AML-193 (cell line): Measurements from ENCODE around the gene FHAD1.

ENCODE experiments used
- DNase-seq, 2 experiments: peaks; one replicate each; lab custom pipeline; 2025; lab: John Stamatoyannopoulos, UW

FHAD1 gene

GRCh38 chr1:15218287-15219279 lies 28.4 kb upstream of the FHAD1 start:
- no peak for DNase-seq

DNA sequence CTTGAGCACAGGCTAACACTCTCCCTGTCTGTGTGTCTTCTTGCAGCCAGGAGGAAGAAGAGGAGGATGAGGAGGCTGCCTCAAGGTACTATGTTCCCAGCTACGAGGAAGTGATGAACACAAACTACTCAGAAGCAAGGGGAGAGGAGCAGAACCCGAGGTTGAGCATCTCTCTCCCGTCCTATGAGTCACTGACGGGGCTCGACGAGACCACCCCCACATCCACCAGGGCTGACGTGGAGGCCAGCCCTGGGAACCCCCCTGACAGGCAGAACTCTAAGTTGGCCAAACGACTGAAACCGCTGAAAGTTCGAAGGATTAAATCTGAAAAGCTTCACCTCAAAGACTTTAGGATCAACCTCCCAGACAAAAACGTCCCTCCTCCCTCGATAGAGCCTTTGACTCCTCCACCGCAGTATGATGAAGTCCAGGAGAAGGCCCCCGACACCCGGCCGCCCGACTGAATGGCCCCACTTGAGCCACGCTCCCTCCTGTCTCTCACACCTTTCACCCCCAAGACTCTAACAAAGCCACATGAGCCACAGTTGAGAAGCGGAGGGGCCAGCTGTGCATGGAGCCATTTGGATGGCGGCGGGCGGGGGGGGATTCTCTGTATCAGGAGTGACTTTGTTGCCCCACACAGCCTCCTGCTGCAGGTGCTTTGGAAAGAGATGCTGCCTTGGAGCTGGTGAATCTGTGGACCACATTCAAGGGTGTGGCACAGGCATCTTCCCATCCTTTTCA lies 27.6 kb upstream of the FHAD1 start:
- DNase-seq: no peak

DNA sequence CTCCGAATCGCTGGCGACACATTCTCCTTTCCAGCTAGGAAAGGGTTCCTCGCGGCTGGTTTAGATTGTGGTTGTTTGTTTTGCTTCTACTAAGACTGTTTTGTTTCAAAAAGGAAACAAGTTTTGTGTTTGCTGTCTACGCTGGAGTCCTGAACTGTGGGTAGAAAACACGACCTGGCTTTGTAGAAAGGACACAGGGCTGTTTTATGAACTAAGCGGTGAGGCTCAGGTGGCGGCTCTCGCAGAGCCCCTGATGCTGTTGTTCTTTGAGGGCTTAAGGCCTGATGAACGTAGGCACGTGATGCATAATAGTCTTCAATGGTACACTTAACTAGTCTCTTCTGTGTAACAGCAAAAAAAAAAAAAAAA lies 27.0 kb upstream of the FHAD1 start:
- no peak for DNase-seq

DNA sequence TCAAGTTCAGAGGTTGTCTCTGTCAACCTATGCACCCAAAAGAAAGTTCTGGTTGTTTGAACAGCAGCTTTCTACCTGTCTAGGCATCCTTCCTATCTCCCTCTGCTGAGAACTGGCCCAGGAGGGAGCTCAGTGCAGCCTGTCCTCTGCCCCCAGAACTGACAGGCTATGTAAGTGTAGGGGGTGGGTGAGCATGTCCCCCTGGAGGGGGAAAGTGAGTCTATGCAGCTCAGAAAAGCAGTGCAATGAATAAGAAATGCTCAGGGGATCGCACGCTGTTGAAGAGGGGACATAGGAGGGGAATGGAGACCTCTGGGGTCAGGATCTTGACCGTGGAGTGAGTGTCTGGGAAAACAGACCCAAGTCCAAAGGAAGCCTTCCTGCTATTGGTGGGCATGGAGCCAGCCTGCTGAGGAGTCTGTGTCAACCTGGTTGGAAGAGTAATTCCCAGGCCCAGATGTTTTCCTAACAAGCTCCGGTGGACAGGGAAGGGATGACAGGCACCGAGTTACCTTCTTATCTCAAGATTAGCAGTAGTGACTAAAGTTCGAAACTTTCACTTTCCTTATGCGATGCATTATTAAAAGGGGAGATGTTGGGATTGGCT lies 26.1 kb upstream of the FHAD1 start:
- no peak for DNase-seq

DNA sequence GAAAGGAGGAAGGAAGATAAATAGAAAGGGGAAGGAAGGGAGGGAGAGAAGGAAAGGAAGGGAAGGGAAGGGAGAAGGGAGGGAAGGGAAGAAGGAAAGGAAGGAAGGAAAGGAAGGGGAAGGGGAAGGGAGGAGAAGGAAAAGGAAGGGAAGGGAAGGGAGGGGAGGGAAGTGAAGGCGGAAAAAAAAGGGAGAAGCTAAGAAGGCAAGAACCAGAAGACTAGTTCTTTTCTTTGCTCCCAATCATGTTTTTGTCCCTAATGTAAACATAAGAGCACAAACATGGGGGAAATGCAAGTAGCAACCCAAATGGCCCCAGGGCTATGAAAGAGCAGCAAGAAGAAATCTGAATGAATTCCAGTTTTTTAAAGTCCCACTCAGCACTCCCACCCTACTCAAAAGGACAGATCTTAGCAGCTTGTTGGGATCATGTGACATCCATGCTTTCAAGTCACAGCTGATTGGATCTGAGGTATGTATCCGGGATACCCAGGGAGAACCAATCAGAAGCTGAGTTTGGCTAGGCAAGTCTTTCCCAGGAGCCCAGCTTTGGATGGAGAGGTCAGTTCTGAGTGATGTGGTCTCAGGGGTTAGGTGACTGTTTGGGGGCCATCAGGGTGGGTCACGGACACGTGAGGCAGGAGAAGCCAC lies 24.2 kb upstream of the FHAD1 start:
- no peak for DNase-seq

DNA sequence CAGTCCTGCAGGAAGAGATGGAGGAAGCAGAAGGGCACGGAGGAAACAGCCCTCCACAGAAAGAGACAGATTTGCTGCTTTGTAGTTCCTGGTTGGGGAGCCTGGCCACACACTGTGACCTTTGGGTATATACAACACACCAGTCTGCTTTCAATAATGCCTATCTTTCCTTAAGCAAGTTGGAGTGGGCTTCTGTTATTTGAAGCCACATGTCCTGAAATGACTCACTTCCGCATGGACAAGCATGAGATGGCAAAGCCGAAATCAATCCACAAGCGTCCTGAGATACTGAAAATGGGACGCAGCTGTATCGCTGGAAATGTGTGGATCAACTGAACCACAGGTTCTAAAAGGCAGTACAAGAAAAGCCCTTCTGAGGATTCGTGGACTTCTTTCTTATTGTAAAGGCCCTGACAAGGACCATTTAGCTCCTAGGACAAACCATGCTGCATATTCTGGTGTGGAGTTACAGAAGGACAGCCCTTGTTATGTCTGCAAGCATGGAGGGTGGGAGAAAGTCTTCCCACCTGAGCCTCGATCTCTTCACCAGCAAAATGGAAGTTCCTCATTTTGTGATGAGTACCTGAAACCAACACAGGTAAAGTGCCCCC lies 22.7 kb upstream of the FHAD1 start:
- no peak for DNase-seq

DNA sequence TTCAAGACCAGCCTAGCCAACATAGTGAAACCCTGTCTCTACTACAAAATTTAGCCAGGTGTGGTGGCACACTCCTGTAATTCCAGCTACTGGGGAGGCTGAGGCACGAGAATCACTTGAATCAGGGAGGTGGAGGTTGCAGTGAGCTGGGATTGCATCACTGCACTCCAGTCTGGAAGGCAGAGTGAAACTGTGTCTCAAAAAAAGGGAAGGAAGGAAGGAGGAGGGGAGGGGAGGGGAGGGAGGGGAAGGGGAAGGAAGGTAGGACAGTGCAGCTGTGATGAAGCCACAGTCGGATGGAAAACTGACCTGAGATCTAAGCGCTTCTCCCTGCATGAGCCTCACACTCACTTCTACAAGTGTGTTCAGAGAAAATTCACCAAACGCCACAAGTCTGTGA lies 22.0 kb upstream of the FHAD1 start:
- DNase-seq: no peak

DNA sequence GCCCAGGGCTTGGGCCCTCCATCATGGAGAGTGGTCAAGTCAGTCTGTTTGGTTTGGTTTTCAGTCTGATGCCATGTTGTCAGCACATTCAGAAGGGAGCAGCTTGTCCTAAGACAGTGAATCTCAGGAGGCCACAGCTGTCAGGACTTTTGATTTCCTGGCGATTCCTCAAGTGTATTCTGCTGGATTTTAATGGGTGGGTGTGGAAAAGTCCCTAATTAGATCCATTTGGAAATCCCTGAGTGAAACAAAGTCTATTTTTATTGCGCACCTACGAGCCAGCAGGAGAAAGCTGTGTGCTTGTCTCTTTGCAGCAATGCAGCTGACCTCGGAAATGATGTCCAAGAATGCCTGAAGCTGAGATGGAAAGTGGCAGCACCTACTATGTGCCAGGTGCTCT lies 21.6 kb upstream of the FHAD1 start:
- no peak for DNase-seq

DNA sequence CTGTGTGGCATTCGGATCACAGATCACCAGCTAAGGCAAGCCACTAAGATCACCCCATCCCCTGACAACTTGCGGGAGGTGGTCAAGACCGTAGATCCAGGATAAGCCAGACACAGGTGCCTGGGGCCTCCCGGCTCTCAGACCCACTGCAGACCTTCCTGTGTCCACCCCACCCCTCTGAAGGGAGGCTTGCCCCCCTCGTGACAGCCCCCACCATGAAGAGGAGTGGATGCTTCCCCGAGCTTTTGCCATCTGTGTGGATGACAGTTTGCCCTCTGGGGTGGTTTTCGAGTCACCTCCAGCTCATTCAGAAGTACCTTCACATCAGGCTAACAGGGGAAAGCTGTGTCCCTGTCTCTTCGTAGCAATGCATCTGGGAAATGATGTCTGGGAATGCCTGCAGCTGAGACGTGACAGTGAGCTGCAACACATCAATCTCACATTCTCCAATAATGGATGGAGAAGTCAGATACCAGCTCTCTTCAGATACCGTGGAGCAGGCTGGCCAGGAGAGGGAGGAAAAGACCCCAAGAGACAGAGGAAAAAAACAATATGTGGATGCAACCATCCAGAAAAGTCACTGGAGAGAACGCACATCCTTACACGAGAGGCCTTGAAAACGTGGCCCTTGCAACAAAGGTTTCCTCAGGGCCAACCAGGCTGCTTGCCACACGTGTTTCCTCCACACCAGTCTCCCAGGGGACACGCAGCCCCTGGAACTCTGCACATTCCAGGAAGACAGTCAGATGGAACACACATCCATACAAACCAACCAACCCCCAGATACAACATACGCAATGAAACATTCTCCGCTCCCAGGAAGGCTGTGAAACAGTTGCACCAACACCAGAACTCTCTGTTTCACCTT lies 20.4 kb upstream of the FHAD1 start:
- no peak for DNase-seq

GRCh38 chr1:15229707-15230131 lies 17.3 kb upstream of the FHAD1 start:
- no peak for DNase-seq

DNA sequence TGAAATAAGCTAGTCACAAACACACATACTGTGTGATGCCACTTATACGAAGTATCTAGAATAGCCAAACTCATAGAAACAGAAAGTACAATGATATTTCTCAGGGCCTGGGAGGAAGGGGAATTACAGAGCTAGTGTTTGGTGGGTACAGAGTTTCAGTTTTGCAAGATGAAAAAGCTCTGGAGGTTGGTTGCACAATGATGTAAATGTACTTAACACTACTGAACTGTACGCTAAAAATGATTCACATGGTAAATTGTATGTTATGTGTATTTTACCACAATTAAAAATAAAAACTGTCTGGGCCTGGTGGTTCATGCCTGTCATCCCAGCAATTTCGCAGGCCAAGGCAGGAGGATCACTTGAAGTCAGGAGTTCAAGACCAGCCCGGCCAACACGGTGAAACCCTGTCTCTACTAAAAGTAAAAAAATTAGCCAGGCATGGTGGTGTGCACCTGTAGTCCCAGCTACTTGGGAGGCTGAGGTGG lies 15.3 kb upstream of the FHAD1 start:
- no peak for DNase-seq

GRCh38 chr1:15233689-15234088 lies 13.3 kb upstream of the FHAD1 start:
- no peak for DNase-seq

DNA sequence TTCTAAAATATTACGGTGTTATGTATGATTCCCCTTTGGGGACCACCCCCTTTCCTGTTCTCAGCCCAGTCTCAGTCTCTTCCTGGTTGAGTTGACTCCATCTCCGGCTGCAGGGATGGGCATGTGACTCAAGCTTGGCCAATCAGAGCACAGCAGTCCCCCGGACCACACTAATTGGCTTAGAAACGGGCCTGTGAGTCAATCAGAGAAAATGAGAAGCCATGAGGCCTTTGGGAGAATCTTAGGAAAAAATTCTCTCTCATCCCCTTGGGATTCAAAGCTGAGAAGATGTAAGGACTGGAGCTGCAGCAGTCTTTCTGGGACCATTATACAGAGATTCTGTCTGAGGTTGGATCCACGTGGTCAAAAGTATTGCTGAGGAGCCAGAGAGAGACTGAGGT lies 10.7 kb upstream of the FHAD1 start:
- no peak for DNase-seq

- no peak for DNase-seq
These were observed 10.3 kb upstream of the FHAD1 start for GRCh38 chr1:15236746-15237145.

DNA sequence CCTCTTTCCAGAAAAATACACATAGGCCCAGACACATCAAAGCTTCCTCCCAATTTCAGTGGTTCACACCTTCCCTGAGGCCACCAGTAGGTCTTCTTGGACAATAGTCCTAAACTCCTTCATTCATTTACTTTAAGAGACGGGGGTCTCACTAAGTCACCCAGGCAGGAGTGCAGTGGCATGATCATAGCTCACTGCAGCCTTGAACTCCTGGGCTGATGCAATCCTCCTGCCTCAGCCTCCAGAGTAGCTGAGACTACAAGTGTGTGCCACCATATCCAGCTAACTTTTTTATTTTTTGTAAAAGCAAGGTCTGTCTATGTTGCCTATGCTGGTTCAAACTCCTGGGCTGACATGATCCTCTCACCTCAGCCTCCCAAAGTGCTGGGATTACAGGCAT lies 8.2 kb upstream of the FHAD1 start:
- DNase-seq: no peak

DNA sequence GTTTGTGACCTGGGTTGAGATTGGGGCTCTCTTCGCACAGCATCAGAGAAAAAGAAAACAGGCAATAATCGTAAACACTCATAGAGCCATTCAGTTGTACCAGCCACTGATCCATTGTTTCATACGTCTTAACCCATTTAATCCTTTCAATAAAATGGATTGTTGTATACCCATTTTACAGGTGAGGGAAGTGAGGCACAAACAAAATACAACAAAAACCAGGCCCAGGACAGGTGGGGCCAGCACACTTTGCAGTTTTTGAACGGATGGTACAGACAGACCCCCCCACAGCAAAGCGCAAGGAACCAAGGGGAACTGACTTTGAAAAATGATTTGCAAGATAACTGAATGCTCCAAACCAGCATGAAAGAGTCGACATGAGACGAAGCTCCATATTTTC lies 4.3 kb upstream of the FHAD1 start:
- DNase-seq: no peak

DNA sequence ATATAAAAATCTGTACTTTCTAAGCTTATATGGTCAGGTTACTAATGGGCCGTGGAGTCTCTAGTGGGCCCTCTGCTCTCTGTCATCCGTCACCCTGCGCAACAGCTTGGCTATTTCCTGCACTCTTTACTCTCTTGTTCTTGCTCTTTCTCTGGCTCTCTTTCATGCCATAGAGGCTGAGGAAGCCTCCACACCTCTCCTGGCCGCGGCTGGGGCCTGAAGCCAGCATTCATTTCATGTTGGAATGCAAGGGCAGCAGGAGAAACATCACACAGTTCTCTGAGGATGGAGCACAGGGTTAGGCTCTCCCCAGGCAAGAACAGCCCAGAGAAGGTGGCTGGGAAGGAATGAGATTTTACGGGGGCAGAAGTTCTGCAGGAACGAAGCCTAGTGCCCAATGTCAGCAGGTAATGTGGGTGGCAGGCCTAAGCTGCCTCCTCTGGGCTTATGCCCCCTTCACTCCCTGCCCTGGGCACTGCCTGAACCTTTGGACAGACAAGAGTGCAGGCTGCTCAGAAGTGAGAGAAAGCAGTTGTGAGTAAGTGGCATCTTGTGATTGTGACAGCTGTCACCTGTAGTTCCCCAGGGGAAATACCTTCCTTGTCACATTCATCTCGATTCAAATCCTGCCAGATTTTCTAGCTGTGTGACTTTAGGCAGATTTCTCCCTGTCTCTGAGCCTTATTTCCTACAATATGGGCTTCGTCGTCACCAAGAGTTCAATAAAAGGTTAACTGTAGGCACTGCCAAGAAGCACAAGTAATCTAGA lies 3.6 kb upstream of the FHAD1 start:
- no peak for DNase-seq

DNA sequence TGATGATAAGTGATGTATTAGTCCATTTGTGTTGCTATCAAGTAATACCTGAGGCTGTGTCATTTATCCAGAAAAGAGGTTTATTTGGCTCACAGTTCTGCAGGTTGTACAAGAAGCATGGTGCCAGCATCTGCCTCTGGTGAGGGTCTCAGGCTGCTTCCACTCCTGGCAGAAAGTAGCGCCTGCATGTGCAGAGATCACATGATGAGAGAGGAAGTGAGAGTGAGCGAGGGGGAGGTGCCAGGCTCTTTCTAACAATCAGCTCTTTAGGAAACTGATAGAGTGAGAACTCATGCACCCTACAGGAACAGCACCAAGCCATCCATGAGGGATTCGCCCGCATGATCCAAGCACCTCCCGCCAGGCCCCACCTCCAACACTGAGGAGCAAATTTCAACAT lies 2.2 kb upstream of the FHAD1 start:
- DNase-seq: no peak

DNA sequence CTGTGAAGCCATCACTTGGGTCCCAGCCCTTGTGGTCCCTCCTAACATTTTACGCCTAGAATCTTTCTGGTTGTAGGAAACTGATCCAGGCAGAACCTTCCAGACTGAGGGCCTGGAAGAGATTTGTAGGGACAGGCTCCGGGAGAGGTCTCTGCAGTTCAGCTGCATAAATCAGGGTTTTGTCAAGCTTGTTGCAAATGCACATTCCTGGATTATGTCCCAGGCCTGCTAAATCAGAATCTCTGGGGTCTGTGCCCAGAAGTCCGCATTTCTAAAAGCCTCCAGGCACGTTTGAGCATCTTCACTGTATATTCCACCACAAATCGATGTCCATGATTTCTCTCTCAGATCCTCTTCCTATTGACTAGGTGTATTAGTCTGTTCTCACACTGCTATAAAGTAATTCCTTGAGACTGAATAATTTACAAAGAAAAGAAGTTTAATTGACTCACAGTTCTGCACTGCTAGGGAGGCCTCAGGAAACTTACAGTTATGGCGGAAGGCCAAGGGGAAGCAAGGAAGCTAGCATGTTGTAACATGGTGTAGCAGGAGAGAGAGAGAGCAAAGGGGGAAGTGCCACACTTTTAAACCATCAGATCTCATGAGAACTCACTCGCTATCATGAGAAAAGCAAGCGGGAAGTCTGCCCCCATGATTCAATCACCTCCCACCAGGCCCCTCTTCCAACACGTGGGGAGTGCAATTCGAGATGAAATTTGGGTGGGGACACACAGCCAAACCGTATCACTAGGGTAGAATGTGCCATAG lies 1.2 kb upstream of the FHAD1 start:
- DNase-seq: peak; percentile 6 to 18
